Natural killer cell (primary cell): ENCODE data around the gene RARG. TPM values are rescaled to one million over a fixed set of nuclear protein-coding genes. Genes with fewer than 3 reads are reported as not detected.

ENCODE experiments used
- ATAC-seq, 3 donors: fragments of 150-1000 bp in 2 of 3; fragments of 200-7000 bp in 1 of 3; cut with Tn5 transposase; 1 replicate in 1 of 3; 2 replicates in 2 of 3; pipeline ENCODE4 v1.10.0; 2021; ENCODE audit warnings: mild to moderate bottlenecking in 2 of 3, moderate library complexity in 2 of 3
- DNase-seq, 2 donors: peaks; one replicate each; pipeline versions ENCODE4 v3.0.0 to v3.0.0-alpha.2; 2013 to 2021; ENCODE audit warnings: mixed read lengths in 1 of 2
- H3K27ac ChIP-seq: one replicate; pipeline ENCODE4 v1.5.1; 2013; ENCODE audit warnings: mild to moderate bottlenecking, low read length
- H3K27me3 ChIP-seq: one replicate; pipeline ENCODE4 v1.6.1; 2013; ENCODE audit warnings: low read length; ENCODE audit not compliant: control insufficient read depth, insufficient read depth
- H3K36me3 ChIP-seq: one replicate; pipeline ENCODE4 v1.6.1; 2013; ENCODE audit warnings: low read length; ENCODE audit not compliant: control insufficient read depth, insufficient read depth
- H3K4me1 ChIP-seq: one replicate; pipeline ENCODE4 v1.6.1; 2013; ENCODE audit warnings: low read length; ENCODE audit not compliant: control insufficient read depth, insufficient read depth
- H3K4me3 ChIP-seq: one replicate; pipeline ENCODE4 v1.5.1; 2013; ENCODE audit warnings: low read length
- H3K9me3 ChIP-seq: one replicate; pipeline ENCODE4 v1.6.1; 2013; ENCODE audit warnings: low read length; ENCODE audit not compliant: control insufficient read depth, insufficient read depth
- H3K27ac Mint-ChIP-seq, 2 donors: one replicate each; pipeline ENCODE4 v1.8.0; 2022; ENCODE audit warnings: mild to moderate bottlenecking in 2 of 2, mixed read lengths in 2 of 2, moderate library complexity in 1 of 2
- H3K27me3 Mint-ChIP-seq, 2 donors: one replicate each; pipeline ENCODE4 v1.8.0; 2022; ENCODE audit warnings: low read depth in 2 of 2, mixed read lengths in 2 of 2
- H3K36me3 Mint-ChIP-seq: one replicate; pipeline ENCODE4 v1.8.0; 2022; ENCODE audit warnings: mixed read lengths
- H3K4me1 Mint-ChIP-seq, 2 donors: one replicate each; pipeline ENCODE4 v1.8.0; 2022; ENCODE audit warnings: mixed read lengths in 2 of 2
- H3K4me3 Mint-ChIP-seq: one replicate; pipeline ENCODE4 v1.8.0; 2022; ENCODE audit warnings: mild to moderate bottlenecking, moderate library complexity, mixed read lengths
- H3K9me3 Mint-ChIP-seq, 2 donors: one replicate each; pipeline ENCODE4 v1.8.0; 2022; ENCODE audit warnings: mixed read lengths in 2 of 2
- whole genome bisulfite sequencing: methylation state at CpG from one replicate; pipeline ENCODE4 v1.1.7; 2013; ENCODE audit warnings: missing lambda C conversion rate; ENCODE audit not compliant: insufficient coverage; 5-methylcytosine and 5-hydroxymethylcytosine counted together
- intact Hi-C: fragments of 100-400 bp; cut with micrococcal nuclease; formaldehyde crosslinking; loops from one replicate; pipeline ENCODE4 v1.14.2; 2022
- total RNA-seq, 4 donors: library from RNA; stranded (reverse); fragments of 120-200 nt in 1 of 4; gene quantifications; one replicate each; pipeline versions ENCODE4 v1.2.3 to v1.2.4, GENCODE V29; 2013 to 2022
- TF ChIP-seq, protein P1 (sequence below): fragments of 200-600 bp; IDR thresholded peaks from one replicate; pipeline ENCODE4 v1.8.0; 2022; ENCODE audit warnings: antibody characterized with exemption

RARG gene
- total RNA-seq, 3 donors from 2014 or later (not counting 1 experiment from before 2014, with no cell fraction given), result 24.0 to 30.6 (median 27.5) TPM

DNA sequence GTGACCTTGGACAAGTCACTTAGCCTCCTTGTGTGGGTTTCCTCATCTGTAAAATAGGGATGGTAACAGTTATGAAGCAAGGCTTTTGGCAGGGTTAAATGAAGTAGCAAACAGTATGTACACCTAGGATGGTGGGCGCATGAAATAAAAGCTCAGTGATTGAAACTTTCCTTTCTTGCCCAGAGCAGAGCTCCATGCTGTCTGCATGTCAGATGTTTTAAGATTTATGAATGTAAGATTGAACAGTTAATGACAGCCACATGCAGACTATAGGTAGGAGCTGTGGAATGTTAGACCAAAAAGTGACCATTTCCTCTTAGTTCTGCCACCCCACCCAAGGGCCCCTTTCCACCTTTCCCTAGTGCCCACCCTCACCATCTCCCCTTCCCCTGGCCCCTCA lies 37.0 kb downstream of the RARG start:
- H3K4me3 ChIP-seq, result no peak overlapping the region
- ATAC-seq (no peak), DNase-seq (no peak)
- Mint-ChIP-seq H3K36me3 (no peaks in the 10 kb centered on the region), H3K9me3 (no peaks in the 10 kb centered on the region), H3K4me1 (peaks cover 20 to 57% of the 10 kb centered on the region in 2 donors), H3K4me3 (no peak overlapping the region), H3K27me3 (no peaks in the 10 kb centered on the region), H3K27ac (no peak overlapping the region)
- intact Hi-C loops, result no loop called here
- no peak overlapping the region for H3K27ac ChIP-seq
- no peaks in the 10 kb centered on the region for H3K27me3 ChIP-seq
- H3K36me3 ChIP-seq, result peaks cover 77% of the 10 kb centered on the region
- H3K4me1 ChIP-seq, result peaks cover 29% of the 10 kb centered on the region
- no peaks in the 10 kb centered on the region for H3K9me3 ChIP-seq
- 96% methylated on average over 1 of the region's 1 CpG for WGBS
- TF ChIP-seq, protein P1, sequence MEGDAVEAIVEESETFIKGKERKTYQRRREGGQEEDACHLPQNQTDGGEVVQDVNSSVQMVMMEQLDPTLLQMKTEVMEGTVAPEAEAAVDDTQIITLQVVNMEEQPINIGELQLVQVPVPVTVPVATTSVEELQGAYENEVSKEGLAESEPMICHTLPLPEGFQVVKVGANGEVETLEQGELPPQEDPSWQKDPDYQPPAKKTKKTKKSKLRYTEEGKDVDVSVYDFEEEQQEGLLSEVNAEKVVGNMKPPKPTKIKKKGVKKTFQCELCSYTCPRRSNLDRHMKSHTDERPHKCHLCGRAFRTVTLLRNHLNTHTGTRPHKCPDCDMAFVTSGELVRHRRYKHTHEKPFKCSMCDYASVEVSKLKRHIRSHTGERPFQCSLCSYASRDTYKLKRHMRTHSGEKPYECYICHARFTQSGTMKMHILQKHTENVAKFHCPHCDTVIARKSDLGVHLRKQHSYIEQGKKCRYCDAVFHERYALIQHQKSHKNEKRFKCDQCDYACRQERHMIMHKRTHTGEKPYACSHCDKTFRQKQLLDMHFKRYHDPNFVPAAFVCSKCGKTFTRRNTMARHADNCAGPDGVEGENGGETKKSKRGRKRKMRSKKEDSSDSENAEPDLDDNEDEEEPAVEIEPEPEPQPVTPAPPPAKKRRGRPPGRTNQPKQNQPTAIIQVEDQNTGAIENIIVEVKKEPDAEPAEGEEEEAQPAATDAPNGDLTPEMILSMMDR, result no peak

DNA sequence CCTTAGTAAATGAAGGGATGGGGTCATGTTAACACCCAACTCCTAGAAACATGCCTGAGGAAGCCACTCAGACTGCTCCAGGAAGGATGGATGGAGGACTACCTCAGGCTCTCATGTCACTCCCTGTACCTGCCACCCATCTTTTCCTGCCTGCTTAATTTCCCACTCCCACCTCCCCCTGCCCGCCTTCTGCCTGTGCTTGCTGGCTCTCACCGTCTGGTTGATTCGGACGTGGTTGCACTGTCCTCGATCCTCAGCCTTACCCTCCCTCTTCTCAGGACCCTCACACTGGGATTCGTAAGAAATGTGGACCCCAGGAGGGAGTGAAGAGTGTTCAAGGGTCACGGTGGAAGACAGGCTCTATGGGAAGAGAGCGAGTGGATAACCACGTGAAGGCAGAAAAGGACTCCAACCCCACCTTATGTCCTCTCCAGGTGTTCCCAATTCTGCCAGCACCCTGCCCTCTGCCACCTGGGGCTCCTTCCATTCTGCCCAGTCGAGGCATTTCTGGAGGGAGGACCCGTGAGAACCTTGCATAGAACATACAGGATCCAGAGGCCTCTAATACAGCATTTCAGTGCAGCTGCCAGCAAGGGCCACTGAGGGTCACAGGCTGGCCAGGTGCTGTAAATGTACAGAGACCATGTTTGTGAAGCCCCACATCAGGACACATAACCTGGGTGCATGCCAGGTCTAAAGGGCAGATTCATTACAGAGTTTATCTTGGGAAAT lies 37.9 kb downstream of the RARG start:
- TF ChIP-seq, protein P1, result no peak
- no peak overlapping the region for H3K4me3 Mint-ChIP-seq
- peaks cover 14 to 49% of the 10 kb centered on the region in 2 donors for H3K4me1 Mint-ChIP-seq
- no peak overlapping the region for H3K27ac ChIP-seq
- peaks cover 72% of the 10 kb centered on the region for H3K36me3 ChIP-seq
- intact Hi-C loops, result no loop called here
- no peaks in the 10 kb centered on the region for H3K27me3 ChIP-seq
- no peaks in the 10 kb centered on the region for H3K9me3 Mint-ChIP-seq
- WGBS, result 93% methylated on average over 11 of the region's 11 CpGs
- no peaks in the 10 kb centered on the region for H3K36me3 Mint-ChIP-seq
- no peaks in the 10 kb centered on the region for H3K9me3 ChIP-seq
- peaks cover 21% of the 10 kb centered on the region for H3K4me1 ChIP-seq
- no peak overlapping the region for H3K4me3 ChIP-seq
- no peak for ATAC-seq
- DNase-seq, result no peak
- no peaks in the 10 kb centered on the region for H3K27me3 Mint-ChIP-seq
- peak overlapping the region in 1 of 2 donors; percentile 54 for H3K27ac Mint-ChIP-seq

DNA sequence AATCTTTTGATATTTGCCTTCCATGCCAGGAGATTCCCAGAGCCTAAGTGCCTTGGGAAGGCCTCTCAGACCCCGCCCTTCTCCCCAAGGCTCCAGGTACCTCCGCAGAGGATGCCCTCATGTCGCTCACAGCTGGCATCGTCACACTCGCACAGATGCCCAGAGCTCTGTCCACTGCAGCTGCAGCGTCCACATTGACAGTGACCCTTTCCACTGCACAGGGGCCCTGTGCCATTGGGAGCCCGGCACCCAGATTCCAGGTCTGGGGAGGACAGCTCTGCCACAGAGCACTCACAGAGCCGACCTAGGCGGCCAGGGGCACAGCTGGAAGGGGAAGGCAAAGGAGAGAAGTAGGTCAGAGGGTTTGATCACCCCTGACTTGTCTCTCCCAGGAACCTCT lies 39.0 kb downstream of the RARG start:
- Histone ChIP-seq H3K4me3 (no peak overlapping the region), H3K9me3 (no peaks in the 10 kb centered on the region), H3K36me3 (peaks cover 79% of the 10 kb centered on the region), H3K27me3 (no peaks in the 10 kb centered on the region), H3K27ac (no peak overlapping the region), H3K4me1 (peaks cover 10% of the 10 kb centered on the region)
- intact Hi-C loops, result no loop called here
- peak overlapping the region; percentile 18 to 24 for H3K27ac Mint-ChIP-seq
- no peak for ATAC-seq
- H3K9me3 Mint-ChIP-seq, result no peaks in the 10 kb centered on the region
- H3K27me3 Mint-ChIP-seq, result no peaks in the 10 kb centered on the region
- TF ChIP-seq, protein P1, result no peak
- H3K4me3 Mint-ChIP-seq, result no peak overlapping the region
- H3K36me3 Mint-ChIP-seq, result no peaks in the 10 kb centered on the region
- peaks cover 3 to 38% of the 10 kb centered on the region in 2 donors for H3K4me1 Mint-ChIP-seq
- 96% methylated on average over 8 of the region's 9 CpGs for WGBS
- no peak for DNase-seq
